Measurements from ENCODE around the gene OSBPL5.

OSBPL5 gene

DNA sequence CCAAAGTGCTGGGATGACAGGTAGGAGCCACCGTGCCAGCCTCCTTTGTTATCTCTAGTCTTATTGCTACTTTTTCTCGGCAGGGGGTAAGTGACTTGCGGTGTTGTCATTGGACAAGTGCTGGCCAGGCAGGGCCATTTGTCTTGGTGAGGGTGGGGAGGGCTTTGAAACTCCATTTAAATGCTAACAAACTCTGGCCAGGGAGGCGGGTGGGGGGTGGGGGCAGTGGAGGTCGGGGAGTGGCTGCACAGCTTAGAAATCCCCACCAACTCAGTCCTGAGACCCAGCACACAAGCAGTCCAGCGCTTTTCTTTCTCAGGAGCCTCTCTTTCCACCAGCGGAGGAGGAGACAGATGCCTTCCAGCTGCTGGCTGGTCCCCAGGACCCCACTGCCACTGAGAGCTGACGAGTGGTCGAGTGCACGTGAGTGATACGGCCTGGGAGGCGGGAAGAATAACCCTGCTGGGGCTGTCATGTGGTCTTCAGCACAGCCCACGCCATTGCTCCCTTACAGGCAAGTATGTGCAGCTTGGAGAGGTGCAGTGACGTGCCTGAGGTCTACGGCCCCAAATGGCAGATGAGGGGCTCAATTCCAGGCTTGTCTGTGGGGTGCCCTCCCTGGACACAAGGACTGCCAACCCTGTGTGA is 24.2 kb upstream of the OSBPL5 start:
- Histone ChIP-seq H3K4me1 (ENCODE audit: control insufficient read depth, insufficient read depth, low read length) (no peaks in the 10 kb centered on the region), H3K36me3 (ENCODE audit: control insufficient read depth in 2 of 2, insufficient read depth in 1 of 2, low read length in 2 of 2) (no peaks in the 10 kb centered on the region), H3K9me3 (ENCODE audit: control insufficient read depth, insufficient read depth, low read depth, low read length) (no peaks in the 10 kb centered on the region), H3K27ac (ENCODE audit: extremely low read depth, low read depth, low read length) (no peak overlapping the region), H3K4me3 (ENCODE audit: low read depth, low read length) (no peak overlapping the region)
- TF ChIP-seq ZNF747 (tag by site-specific recombination; IDR thresholded peaks at IDR 0.05) (no peak), ZNF366 (tag by site-specific recombination; conservative IDR thresholded peaks at IDR 0.05) (no peak), GLIS1 (tag by site-specific recombination; IDR thresholded peaks at IDR 0.05) (peak; percentile 80), ZNF76 (tag by site-specific recombination; IDR thresholded peaks at IDR 0.05; ENCODE audit: borderline replicate concordance, low read depth) (no peak), OSR2 (tag by site-specific recombination; IDR thresholded peaks at IDR 0.05) (peak; percentile 43; the same call in 1 of the 2 replicates), SCRT1 (tag by site-specific recombination; IDR thresholded peaks at IDR 0.05; ENCODE audit: borderline replicate concordance) (no peak), ZNF610 (tag by site-specific recombination; IDR thresholded peaks at IDR 0.05; ENCODE audit: borderline replicate concordance) (no peak), ZNF214 (tag by site-specific recombination; IDR thresholded peaks at IDR 0.05; ENCODE audit: borderline replicate concordance) (no peak), WT1 (tag by site-specific recombination; IDR thresholded peaks at IDR 0.05) (no peak), ZNF521 (tag by site-specific recombination; IDR thresholded peaks at IDR 0.05) (no peak)
- TF ChIP-seq, protein P1, sequence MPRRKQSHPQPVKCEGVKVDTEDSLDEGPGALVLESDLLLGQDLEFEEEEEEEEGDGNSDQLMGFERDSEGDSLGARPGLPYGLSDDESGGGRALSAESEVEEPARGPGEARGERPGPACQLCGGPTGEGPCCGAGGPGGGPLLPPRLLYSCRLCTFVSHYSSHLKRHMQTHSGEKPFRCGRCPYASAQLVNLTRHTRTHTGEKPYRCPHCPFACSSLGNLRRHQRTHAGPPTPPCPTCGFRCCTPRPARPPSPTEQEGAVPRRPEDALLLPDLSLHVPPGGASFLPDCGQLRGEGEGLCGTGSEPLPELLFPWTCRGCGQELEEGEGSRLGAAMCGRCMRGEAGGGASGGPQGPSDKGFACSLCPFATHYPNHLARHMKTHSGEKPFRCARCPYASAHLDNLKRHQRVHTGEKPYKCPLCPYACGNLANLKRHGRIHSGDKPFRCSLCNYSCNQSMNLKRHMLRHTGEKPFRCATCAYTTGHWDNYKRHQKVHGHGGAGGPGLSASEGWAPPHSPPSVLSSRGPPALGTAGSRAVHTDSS (tag by site-specific recombination; IDR thresholded peaks at IDR 0.05) = no peak
- CTCF ChIA-PET = interaction anchor here (0.7 to 1.0 kb wide), 3 partner anchors 9 to 144 kb away, joined by 3 read pairs; no protein-coding TSS in a partner anchor
- POLR2A ChIA-PET = no interaction called here

DNA sequence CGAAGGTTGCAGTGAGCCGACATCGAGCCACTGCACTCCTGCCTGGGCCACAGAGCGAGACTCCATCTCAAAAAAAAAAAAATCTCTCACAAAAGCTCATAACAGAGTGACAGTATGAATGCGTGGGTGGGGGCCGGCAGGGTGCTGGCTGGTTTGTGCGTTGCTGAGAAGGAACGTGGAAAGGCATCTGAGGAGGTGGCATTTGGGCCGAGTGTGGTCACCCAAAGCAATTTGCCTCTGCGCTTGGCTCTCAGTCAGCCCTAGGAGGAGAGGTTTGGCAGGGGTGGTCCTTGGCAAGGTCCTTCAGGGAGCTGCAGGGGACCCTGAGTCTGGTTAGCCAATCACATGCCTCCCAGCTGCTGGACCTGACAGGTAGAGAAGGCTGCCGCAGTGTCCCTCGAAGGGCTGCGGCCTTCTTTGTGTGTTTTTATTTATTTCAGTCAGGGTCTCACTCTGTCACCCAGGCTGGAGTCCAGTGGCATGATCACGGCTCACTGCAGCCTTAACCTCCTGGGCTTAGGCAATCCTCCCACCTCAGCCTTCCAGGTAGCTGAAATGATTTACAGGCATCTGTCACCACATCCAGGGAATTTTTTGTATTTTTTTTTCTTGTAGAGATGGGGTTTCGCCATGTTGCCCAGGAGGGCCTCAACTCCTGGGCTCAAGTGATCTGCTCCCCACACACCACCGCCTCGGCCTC is 23.5 kb upstream of the OSBPL5 start:
- TF ChIP-seq, protein P2, sequence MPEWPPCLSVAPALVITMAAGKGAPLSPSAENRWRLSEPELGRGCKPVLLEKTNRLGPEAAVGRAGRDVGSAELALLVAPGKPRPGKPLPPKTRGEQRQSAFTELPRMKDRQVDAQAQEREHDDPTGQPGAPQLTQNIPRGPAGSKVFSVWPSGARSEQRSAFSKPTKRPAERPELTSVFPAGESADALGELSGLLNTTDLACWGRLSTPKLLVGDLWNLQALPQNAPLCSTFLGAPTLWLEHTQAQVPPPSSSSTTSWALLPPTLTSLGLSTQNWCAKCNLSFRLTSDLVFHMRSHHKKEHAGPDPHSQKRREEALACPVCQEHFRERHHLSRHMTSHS (tag by site-specific recombination; IDR thresholded peaks at IDR 0.05) = no peak
- TF ChIP-seq ZFHX2 (tag by site-specific recombination; conservative IDR thresholded peaks at IDR 0.05) = peak; percentile 34; the same call in 1 of the 2 replicates
- ChIA-PET POLR2A (no interaction called here), CTCF (interaction anchor here (1.0 kb wide), 1 partner anchor 62 kb away, joined by 3 read pairs; no protein-coding TSS in a partner anchor)
- Histone ChIP-seq H3K9me3 (ENCODE audit: control insufficient read depth, insufficient read depth, low read depth, low read length) (no peaks in the 10 kb centered on the region), H3K4me3 (ENCODE audit: low read depth, low read length) (no peak overlapping the region), H3K36me3 (ENCODE audit: control insufficient read depth in 2 of 2, insufficient read depth in 1 of 2, low read length in 2 of 2) (no peaks in the 10 kb centered on the region), H3K27ac (ENCODE audit: extremely low read depth, low read depth, low read length) (no peak overlapping the region), H3K4me1 (ENCODE audit: control insufficient read depth, insufficient read depth, low read length) (no peaks in the 10 kb centered on the region)

DNA sequence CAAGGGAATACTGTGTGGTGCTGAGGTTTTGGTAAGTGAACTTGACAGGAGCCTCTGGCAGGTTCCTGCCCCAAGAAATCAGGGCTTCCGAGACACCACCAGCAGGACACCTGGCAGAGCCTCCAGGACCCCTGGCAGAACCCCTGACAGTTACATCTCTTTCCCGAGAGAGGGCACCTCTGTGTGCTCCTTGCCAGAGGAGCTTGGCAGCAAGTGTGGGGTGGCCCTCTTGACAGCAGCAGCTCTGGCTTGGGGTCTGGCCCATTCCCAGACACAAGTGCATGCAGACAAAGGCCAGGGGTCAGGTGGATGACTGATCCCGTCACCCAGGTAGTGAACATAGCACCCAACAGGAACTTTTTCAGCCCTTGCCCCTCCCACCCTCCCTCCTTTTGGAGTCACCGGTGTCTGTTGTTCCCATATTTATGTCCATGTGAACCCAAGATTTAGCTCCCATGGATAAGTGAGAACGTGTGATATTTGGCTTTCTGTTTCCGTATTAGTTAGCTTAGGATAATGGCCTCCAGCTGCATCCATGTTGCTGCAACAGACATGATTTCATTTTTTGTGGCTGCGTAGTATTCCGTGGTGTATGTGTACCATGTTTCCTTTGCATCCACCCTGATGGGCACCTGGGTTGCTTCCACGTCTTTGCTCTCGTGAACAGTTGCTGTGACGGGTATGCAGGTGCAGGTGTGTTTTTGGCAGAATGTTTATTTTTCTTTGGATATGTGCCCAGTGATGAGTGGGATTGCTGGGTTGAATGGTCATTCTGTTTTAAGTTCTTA is 21.2 kb upstream of the OSBPL5 start:
- POLR2A ChIA-PET = interaction anchor here (0.6 kb wide), 1 partner anchor 16 kb away, joined by 3 read pairs; no protein-coding TSS in a partner anchor
- TF ChIP-seq ZNF146 (tag by site-specific recombination; IDR thresholded peaks at IDR 0.05) (peak; percentile 66; the same call in 1 of the 2 replicates), ZNF292 (tag by site-specific recombination; IDR thresholded peaks at IDR 0.05; ENCODE audit: borderline replicate concordance, low read depth) (no peak), RBAK (tag by site-specific recombination; IDR thresholded peaks at IDR 0.05) (no peak), ZNF624 (tag by site-specific recombination; IDR thresholded peaks at IDR 0.05) (no peak), EGR2 (tag by site-specific recombination; IDR thresholded peaks at IDR 0.05; ENCODE audit: low read depth) (no peak), TCF7L2 (IDR thresholded peaks at IDR 0.05; ENCODE audit: borderline replicate concordance, low read depth, low read length) (no peak), GLI2 (tag by site-specific recombination; IDR thresholded peaks at IDR 0.05; ENCODE audit: borderline replicate concordance, low read depth) (no peak)
- H3K36me3 ChIP-seq (ENCODE audit: control insufficient read depth in 2 of 2, insufficient read depth in 1 of 2, low read length in 2 of 2) = no peaks in the 10 kb centered on the region
- no peaks in the 10 kb centered on the region for H3K4me1 ChIP-seq (ENCODE audit: control insufficient read depth, insufficient read depth, low read length)
- H3K4me3 ChIP-seq (ENCODE audit: low read depth, low read length) = no peak overlapping the region
- CTCF ChIA-PET = no interaction called here
- no peaks in the 10 kb centered on the region for H3K9me3 ChIP-seq (ENCODE audit: control insufficient read depth, insufficient read depth, low read depth, low read length)
- H3K27ac ChIP-seq (ENCODE audit: extremely low read depth, low read depth, low read length) = no peak overlapping the region

All from HEK293 (cell line).